ENCODE data around the gene OSBPL1A. TPM values are rescaled to one million over a fixed set of nuclear protein-coding genes. Genes with fewer than 3 reads are reported as not detected.

OSBPL1A gene
- polyA plus RNA-seq, 1 of the 3 experiments (the other 2 are of a cell fraction), result 21.3 TPM

DNA sequence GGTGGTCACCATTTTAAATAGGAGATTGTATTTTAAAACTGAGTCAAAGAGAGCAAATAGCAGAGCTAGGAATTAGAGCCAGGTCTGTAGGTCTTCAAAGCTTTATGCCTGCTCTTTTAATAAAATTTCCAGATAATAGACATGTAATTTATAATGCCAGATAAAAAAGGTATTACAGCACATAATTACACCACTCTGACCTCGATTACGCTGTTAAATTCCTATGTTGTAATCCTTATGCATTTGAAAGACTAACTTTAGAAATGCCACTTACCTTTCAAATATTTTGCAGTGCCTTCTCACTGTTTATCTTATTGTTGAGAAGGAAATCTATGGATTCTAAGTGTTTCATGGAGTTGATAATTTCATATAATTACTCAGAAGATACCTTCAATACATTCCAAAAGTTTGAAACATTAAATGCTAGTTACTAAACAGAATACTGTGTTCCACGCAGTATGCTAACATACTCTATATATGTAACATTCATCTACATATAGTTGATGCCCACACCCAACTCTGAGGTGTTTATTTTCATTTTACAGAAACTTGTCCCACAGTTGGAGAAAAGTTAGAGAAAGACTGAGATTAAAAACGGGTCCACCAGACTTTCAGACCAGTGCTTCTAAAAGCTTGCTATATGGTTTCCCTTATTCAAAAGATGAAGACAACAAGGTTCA lies 120.0 kb downstream of the OSBPL1A start (continued):
- TF ChIP-seq, protein P1, sequence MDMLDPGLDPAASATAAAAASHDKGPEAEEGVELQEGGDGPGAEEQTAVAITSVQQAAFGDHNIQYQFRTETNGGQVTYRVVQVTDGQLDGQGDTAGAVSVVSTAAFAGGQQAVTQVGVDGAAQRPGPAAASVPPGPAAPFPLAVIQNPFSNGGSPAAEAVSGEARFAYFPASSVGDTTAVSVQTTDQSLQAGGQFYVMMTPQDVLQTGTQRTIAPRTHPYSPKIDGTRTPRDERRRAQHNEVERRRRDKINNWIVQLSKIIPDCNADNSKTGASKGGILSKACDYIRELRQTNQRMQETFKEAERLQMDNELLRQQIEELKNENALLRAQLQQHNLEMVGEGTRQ (IDR thresholded peaks at IDR 0.05; ENCODE audit: borderline replicate concordance, low read depth, low read length), result no peak
- TF ChIP-seq MXI1 (IDR thresholded peaks at IDR 0.05; ENCODE audit: low read depth, low read length), result no peak
- TF ChIP-seq CHD2 (IDR thresholded peaks at IDR 0.05; ENCODE audit: low read length, partially characterized antibody), result no peak

DNA sequence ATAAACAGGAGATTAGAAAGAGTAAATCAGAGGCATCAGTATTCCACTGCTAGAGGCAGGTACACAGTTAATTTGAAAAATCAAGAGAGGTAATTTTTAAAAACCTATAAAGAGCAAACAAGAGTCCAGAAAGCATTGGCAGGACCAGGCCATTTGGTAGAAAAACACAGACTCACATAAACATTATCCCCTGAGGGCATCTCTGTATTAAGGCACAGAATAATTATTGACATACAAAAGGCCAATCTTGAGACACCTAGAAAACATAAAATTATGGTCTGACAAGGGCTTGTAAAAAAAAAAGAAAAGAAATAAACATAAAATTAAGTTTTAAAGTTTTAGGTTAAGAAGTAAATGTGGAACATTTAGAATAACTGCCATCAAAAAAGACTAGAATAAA lies 120.6 kb downstream of the OSBPL1A start:
- H3K27me3 ChIP-seq (ENCODE audit: insufficient read depth), result no peaks in the 10 kb centered on the region
- no peak overlapping the region for H2AFZ ChIP-seq (ENCODE audit: low read depth)
- CTCF ChIA-PET, result no interaction called here
- no peaks in the 10 kb centered on the region for H3K79me2 ChIP-seq (ENCODE audit: insufficient read depth)
- no peak overlapping the region for H3K4me3 ChIP-seq (ENCODE audit: low read depth in 2 of 2, low read length in 1 of 2)
- H3K4me2 ChIP-seq, result no peak overlapping the region
- no peak overlapping the region for H3K9ac ChIP-seq
- DNase-seq, result peak; percentile 35
- no peaks in the 10 kb centered on the region for H3K9me3 ChIP-seq
- TF ChIP-seq FOXM1 (IDR thresholded peaks at IDR 0.05; ENCODE audit: low read depth), result no peak
- no peak for TF ChIP-seq RFX5 (IDR thresholded peaks at IDR 0.05; ENCODE audit: low read length)
- TF ChIP-seq CHD2 (IDR thresholded peaks at IDR 0.05; ENCODE audit: low read length, partially characterized antibody), result no peak
- TF ChIP-seq TCF12 (IDR thresholded peaks at IDR 0.05), result no peak
- no peak for TF ChIP-seq POLR2AphosphoS5 (IDR thresholded peaks at IDR 0.05; ENCODE audit: low read depth, low read length)
- no peak for TF ChIP-seq NFIC (IDR thresholded peaks at IDR 0.05; ENCODE audit: borderline replicate concordance)
- TF ChIP-seq NRF1 (IDR thresholded peaks at IDR 0.05; ENCODE audit: low read depth, low read length), result no peak
- no peak for TF ChIP-seq JUND (IDR thresholded peaks at IDR 0.05)
- TF ChIP-seq, protein P2, sequence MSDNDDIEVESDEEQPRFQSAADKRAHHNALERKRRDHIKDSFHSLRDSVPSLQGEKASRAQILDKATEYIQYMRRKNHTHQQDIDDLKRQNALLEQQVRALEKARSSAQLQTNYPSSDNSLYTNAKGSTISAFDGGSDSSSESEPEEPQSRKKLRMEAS (IDR thresholded peaks at IDR 0.05; ENCODE audit: low read depth), result no peak
- no peak for TF ChIP-seq ELF1 (IDR thresholded peaks at IDR 0.05)
- no peak for TF ChIP-seq RCOR1 (IDR thresholded peaks at IDR 0.05; ENCODE audit: low read length)
- TF ChIP-seq RAD21 (IDR thresholded peaks at IDR 0.05; ENCODE audit: low read length), result no peak
- TF ChIP-seq TAF1 (IDR thresholded peaks at IDR 0.05; ENCODE audit: borderline replicate concordance, low read depth, low read length), result no peak
- TF ChIP-seq SMC3 (IDR thresholded peaks at IDR 0.05; ENCODE audit: low read depth, low read length), result no peak
- no peak for TF ChIP-seq MEF2A (IDR thresholded peaks at IDR 0.05; ENCODE audit: borderline replicate concordance, low read depth)
- TF ChIP-seq TEAD4 (IDR thresholded peaks at IDR 0.05; ENCODE audit: borderline replicate concordance, insufficient read depth), result no peak
- H3K9me2 ChIP-seq, result no peaks in the 10 kb centered on the region
- peaks cover 5% of the 10 kb centered on the region for H3F3A ChIP-seq (replicated peaks; ENCODE audit: insufficient read depth)
- 0 out of 4 replicates have a peak overlapping the region, but pooled peaks of 1 of the 2 experiments have one; percentile 14 for H3K27ac ChIP-seq (ENCODE audit: low read depth in 2 of 2, low read length in 1 of 2)
- no peaks in the 10 kb centered on the region for H3K36me3 ChIP-seq (replicated peaks in 1 of 2; ENCODE audit: control insufficient read depth in 1 of 2, insufficient read depth in 2 of 2, low read length in 1 of 2)
- POLR2A ChIA-PET, result no interaction called here
- H4K20me1 ChIP-seq (ENCODE audit: insufficient read depth), result no peaks in the 10 kb centered on the region
- H3K4me1 ChIP-seq (ENCODE audit: control insufficient read depth in 1 of 2, insufficient read depth in 2 of 2, low read depth in 1 of 2, low read length in 1 of 2), result peaks cover 3 to 4% of the 10 kb centered on the region in 2 experiments; a peak in 3 of 4 replicates

All from SK-N-SH (cell line).